WTC11 (cell line): Measurements from ENCODE around the gene THSD4. TPM values are rescaled to one million over a fixed set of nuclear protein-coding genes. Genes with fewer than 3 reads are reported as not detected.

Experiments
- ATAC-seq: fragments of 200-7000 bp; cut with Tn5 transposase; 2 replicates; pipeline ENCODE4 v1.10.0; 2021; ENCODE audit warnings: mild to moderate bottlenecking, moderate library complexity
- CTCF ChIA-PET: fragments of 300-600 bp; sonication (Branson Sonifier 250); formaldehyde crosslinking; loops from one replicate; lab custom pipeline; 2021; ENCODE audit warnings: antibody characterized with exemption; lab: Charles Lee
- POLR2A ChIA-PET: fragments of 350-600 bp; sonication (Branson Sonifier 250); formaldehyde crosslinking; loops from one replicate; lab custom pipeline; 2021; ENCODE audit warnings: antibody characterized with exemption; lab: Charles Lee
- DNase-seq: peaks from one replicate; pipeline ENCODE4 v3.0.0; 2021; ENCODE audit warnings: low spot score
- H3K27ac Mint-ChIP-seq: 2 replicates; pipeline ENCODE4 v1.8.0; 2021; ENCODE audit warnings: mixed read lengths
- H3K27me3 Mint-ChIP-seq: 2 replicates; pipeline ENCODE4 v1.8.0; 2021; ENCODE audit warnings: low read depth, mild to moderate bottlenecking, moderate library complexity, mixed read lengths
- H3K36me3 Mint-ChIP-seq: 2 replicates; pipeline ENCODE4 v1.8.0; 2021; ENCODE audit warnings: mixed read lengths
- H3K4me1 Mint-ChIP-seq: 2 replicates; pipeline ENCODE4 v1.8.0; 2022; ENCODE audit warnings: mixed read lengths
- H3K4me3 Mint-ChIP-seq: 2 replicates; pipeline ENCODE4 v1.8.0; 2021; ENCODE audit warnings: mild to moderate bottlenecking, moderate library complexity, mixed read lengths
- H3K9me3 Mint-ChIP-seq: 2 replicates; pipeline ENCODE4 v1.8.0; 2021; ENCODE audit warnings: mixed read lengths
- ATF1 ChIP-seq: sonication (generic); formaldehyde crosslinking; IDR thresholded peaks from 2 replicates; pipeline ENCODE4 v1.8.1; 2023; ENCODE audit warnings: mild to moderate bottlenecking, moderate library complexity, missing genetic modification reagents
- CREB1 ChIP-seq: sonication (generic); formaldehyde crosslinking; IDR thresholded peaks from 2 replicates; pipeline ENCODE4 v1.8.0; 2023; ENCODE audit warnings: mild to moderate bottlenecking, missing genetic modification reagents
- FOXK1 ChIP-seq: sonication (generic); formaldehyde crosslinking; IDR thresholded peaks from 2 replicates; pipeline ENCODE4 v1.8.0; 2022; ENCODE audit warnings: mild to moderate bottlenecking, moderate library complexity, missing genetic modification reagents
- GABPB1 ChIP-seq: sonication (generic); formaldehyde crosslinking; IDR thresholded peaks from 2 replicates; pipeline ENCODE4 v1.8.1; 2023; ENCODE audit warnings: mild to moderate bottlenecking, missing genetic modification reagents
- HMGA2 ChIP-seq: fragments of 250-450 bp; sonication (Bioruptor Pico); IDR thresholded peaks from 2 replicates; pipeline ENCODE4 v1.4.0; 2021; ENCODE audit warnings: mild to moderate bottlenecking, moderate library complexity
- JAZF1 ChIP-seq: fragments of 250-450 bp; sonication (Bioruptor Pico); IDR thresholded peaks from 2 replicates; pipeline ENCODE4 v1.9.0; 2021; ENCODE audit warnings: moderate library complexity, mild to moderate bottlenecking, inconsistent platforms
- JUN ChIP-seq: sonication (generic); formaldehyde crosslinking; IDR thresholded peaks from 2 replicates; pipeline ENCODE4 v1.8.0; 2023; ENCODE audit warnings: mild to moderate bottlenecking, missing genetic modification reagents
- MXD4 ChIP-seq: fragments of 250-450 bp; sonication (Bioruptor Pico); IDR thresholded peaks from 2 replicates; pipeline ENCODE4 v1.8.0; 2021; ENCODE audit warnings: mild to moderate bottlenecking, moderate library complexity, borderline replicate concordance
- MYBL2 ChIP-seq: sonication (generic); formaldehyde crosslinking; IDR thresholded peaks from 2 replicates; pipeline ENCODE4 v1.8.1; 2023; ENCODE audit warnings: mild to moderate bottlenecking, moderate library complexity, missing genetic modification reagents
- NFYB ChIP-seq: sonication (generic); formaldehyde crosslinking; conservative IDR thresholded peaks from 2 replicates; pipeline ENCODE4 v1.8.0; 2022; ENCODE audit warnings: low read depth, missing genetic modification reagents
- PRRX2 ChIP-seq: fragments of 250-450 bp; sonication (Bioruptor Pico); IDR thresholded peaks from 2 replicates; pipeline ENCODE4 v1.8.0; 2021; ENCODE audit warnings: mild to moderate bottlenecking
- SMAD3 ChIP-seq: sonication (generic); formaldehyde crosslinking; IDR thresholded peaks from 2 replicates; pipeline ENCODE4 v1.8.0; 2022; ENCODE audit warnings: missing genetic modification reagents, mild to moderate bottlenecking, borderline replicate concordance
- TCF7 ChIP-seq: sonication (generic); formaldehyde crosslinking; IDR thresholded peaks from 2 replicates; pipeline ENCODE4 v1.8.0; 2022; ENCODE audit warnings: mild to moderate bottlenecking, low read depth, missing genetic modification reagents, moderate library complexity
- TEAD4 ChIP-seq: sonication (generic); formaldehyde crosslinking; IDR thresholded peaks from 2 replicates; pipeline ENCODE4 v1.8.0; 2022; ENCODE audit warnings: mild to moderate bottlenecking, missing genetic modification reagents
- ZNF317 ChIP-seq: sonication (generic); formaldehyde crosslinking; IDR thresholded peaks from 2 replicates; pipeline ENCODE4 v1.8.1; 2023; ENCODE audit warnings: low read depth, mild to moderate bottlenecking, moderate library complexity, missing genetic modification reagents, borderline replicate concordance
- ZNF396 ChIP-seq: fragments of 250-450 bp; sonication (Bioruptor Pico); IDR thresholded peaks from 2 replicates; pipeline ENCODE4 v1.8.0; 2021; ENCODE audit warnings: mild to moderate bottlenecking, moderate library complexity, borderline replicate concordance
- ZNF423 ChIP-seq: fragments of 250-450 bp; sonication (Bioruptor Pico); IDR thresholded peaks from 2 replicates; pipeline ENCODE4 v2.1.2; 2022; ENCODE audit warnings: mild to moderate bottlenecking, moderate library complexity
- ZNF671 ChIP-seq: fragments of 250-450 bp; sonication (Bioruptor Pico); IDR thresholded peaks from 2 replicates; pipeline ENCODE4 v1.8.0; 2021; ENCODE audit warnings: mild to moderate bottlenecking
- total RNA-seq: library from RNA; stranded (reverse); gene quantifications from 3 replicates; pipeline ENCODE4 v1.2.3, GENCODE V29; 2021
- TF ChIP-seq, protein P1 (sequence below): sonication (generic); formaldehyde crosslinking; IDR thresholded peaks from 2 replicates; pipeline ENCODE4 v1.8.0; 2022; ENCODE audit warnings: mild to moderate bottlenecking, missing genetic modification reagents
- TF ChIP-seq, protein P2 (sequence below): fragments of 250-450 bp; sonication (Bioruptor Pico); IDR thresholded peaks from 2 replicates; pipeline ENCODE4 v1.8.0; 2021; ENCODE audit warnings: mild to moderate bottlenecking
- TF ChIP-seq, protein P3 (sequence below): fragments of 200-600 bp; IDR thresholded peaks from 2 replicates; pipeline ENCODE4 v1.8.0; 2022; ENCODE audit warnings: antibody characterized with exemption
- TF ChIP-seq, protein P4 (sequence below): sonication (generic); formaldehyde crosslinking; conservative IDR thresholded peaks from 2 replicates; pipeline ENCODE4 v1.8.1; 2023; ENCODE audit warnings: mild to moderate bottlenecking, low read depth, missing genetic modification reagents, moderate library complexity

Gene THSD4
- total RNA-seq, 1 experiment from 2014 or later, result 7.8 TPM

DNA sequence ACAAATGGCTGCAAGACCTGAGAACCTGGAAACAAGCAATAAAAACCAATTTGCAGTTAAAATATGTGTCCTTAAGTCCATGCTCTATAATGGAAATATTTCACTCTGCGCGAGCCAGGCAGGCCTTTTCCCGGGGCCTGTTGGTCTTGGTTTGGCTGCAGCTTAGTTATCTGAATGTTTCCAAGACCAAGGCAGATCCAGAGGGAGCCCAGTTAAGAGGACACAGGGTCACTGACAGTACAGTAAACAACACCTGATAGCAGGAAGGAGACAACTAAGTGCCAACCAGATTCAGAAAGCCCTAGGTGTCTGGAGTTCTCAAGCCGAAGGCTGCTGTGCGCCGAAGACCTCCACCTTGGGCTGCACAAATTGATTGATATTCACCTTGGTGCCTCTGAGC is 32.8 kb downstream of the THSD4 start:
- H3K4me3 Mint-ChIP-seq, result no peak overlapping the region
- H3K27ac Mint-ChIP-seq, result no peak overlapping the region
- DNase-seq (no peak), ATAC-seq (no peak)
- TF ChIP-seq GABPB1 (CRISPR knock-in tag), result no peak
- ChIA-PET CTCF (interaction anchor here (1.2 kb wide), 1 partner anchor 22 kb away, joined by 3 read pairs; no protein-coding TSS in a partner anchor), POLR2A (interaction anchor here (0.8 kb wide), 1 partner anchor 38 kb away, joined by 3 read pairs; no protein-coding TSS in a partner anchor)
- no peaks in the 10 kb centered on the region for H3K27me3 Mint-ChIP-seq
- no peaks in the 10 kb centered on the region for H3K9me3 Mint-ChIP-seq
- H3K36me3 Mint-ChIP-seq, result no peaks in the 10 kb centered on the region
- H3K4me1 Mint-ChIP-seq, result peaks cover 21% of the 10 kb centered on the region

DNA sequence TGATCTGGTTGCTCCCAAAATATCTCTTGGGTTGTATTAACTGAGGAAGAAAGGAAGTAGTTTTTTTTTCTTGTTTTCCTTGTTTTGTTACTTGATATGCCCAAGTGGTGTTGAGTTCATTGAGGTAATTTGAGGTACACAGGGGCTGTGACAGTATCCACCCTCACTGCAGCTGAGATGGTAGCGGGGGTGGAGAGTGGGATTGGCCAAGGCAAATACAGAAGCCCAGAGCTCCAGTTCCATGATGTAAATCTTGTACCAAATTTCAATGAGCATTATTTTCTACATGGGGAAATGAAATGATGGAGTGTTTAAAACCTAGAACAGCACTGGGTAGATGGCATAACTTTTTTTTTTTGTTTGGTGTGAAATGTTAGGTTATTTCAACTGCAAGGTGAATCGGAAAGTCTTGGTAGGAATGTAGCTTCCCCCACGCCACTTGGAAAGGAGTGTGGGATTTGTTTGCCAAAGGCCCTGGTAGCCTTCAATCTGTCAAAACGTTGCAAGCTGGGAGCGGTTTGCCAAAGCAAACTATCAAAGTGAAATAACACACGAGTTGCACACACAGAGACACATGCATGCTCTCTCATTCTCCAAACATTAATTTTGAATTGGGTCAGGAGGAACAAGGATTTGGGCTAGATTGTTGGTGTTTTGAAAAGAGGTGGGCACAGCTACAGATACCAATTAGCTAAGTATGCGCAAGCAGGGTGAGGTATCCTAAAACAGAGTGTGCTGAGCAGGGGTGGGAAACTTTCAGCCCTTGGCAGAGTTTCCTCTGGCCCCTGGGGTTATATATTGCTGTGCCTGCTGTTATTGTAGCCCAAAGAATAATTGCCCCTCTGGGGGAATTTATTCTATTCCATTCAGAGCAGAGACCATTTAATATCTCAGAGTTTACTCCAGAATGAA is 34.6 kb downstream of the THSD4 start:
- no peak overlapping the region for H3K27ac Mint-ChIP-seq
- ATAC-seq, result no peak
- H3K4me1 Mint-ChIP-seq, result peaks cover 15% of the 10 kb centered on the region

DNA sequence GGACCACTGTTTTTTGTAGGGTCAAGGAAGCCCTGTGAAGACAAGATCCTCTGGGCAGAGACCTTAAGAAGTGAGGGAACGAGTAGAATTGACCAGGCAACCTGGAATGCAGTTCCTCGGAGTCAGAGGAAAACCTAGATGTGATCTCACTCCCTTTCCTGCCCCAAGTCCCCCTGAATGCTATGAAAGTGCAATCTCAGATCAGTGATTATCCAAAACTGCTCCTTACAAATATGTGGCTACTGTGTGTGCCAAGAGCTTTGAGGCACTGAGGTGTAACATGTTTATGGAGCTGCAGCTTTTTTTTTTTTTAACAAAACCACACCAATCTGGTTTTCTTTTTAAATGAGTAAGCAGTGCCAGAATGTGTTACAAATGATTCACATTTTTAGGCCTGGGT is 35.8 kb downstream of the THSD4 start:
- DNase-seq (no peak), ATAC-seq (no peak)
- no peak overlapping the region for H3K27ac Mint-ChIP-seq
- CTCF ChIA-PET, result no interaction called here
- H3K4me1 Mint-ChIP-seq, result peaks cover 15% of the 10 kb centered on the region
- H3K27me3 Mint-ChIP-seq, result no peaks in the 10 kb centered on the region
- H3K9me3 Mint-ChIP-seq, result no peaks in the 10 kb centered on the region
- POLR2A ChIA-PET, result no interaction called here
- no peak for TF ChIP-seq ATF1 (CRISPR knock-in tag)
- TF ChIP-seq, protein P1, sequence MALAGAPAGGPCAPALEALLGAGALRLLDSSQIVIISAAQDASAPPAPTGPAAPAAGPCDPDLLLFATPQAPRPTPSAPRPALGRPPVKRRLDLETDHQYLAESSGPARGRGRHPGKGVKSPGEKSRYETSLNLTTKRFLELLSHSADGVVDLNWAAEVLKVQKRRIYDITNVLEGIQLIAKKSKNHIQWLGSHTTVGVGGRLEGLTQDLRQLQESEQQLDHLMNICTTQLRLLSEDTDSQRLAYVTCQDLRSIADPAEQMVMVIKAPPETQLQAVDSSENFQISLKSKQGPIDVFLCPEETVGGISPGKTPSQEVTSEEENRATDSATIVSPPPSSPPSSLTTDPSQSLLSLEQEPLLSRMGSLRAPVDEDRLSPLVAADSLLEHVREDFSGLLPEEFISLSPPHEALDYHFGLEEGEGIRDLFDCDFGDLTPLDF (CRISPR knock-in tag), result no peak
- H3K4me3 Mint-ChIP-seq, result no peak overlapping the region
- no peaks in the 10 kb centered on the region; the same call in 1 of the 2 replicates for H3K36me3 Mint-ChIP-seq

More for the DNA sequence above, 34.6 kb downstream of the THSD4 start:
- Mint-ChIP-seq H3K27me3 (no peaks in the 10 kb centered on the region), H3K4me3 (no peak overlapping the region), H3K9me3 (no peaks in the 10 kb centered on the region), H3K36me3 (no peaks in the 10 kb centered on the region; the same call in 1 of the 2 replicates)
- POLR2A ChIA-PET, result no interaction called here
- no peak for DNase-seq
- TF ChIP-seq, protein P2, sequence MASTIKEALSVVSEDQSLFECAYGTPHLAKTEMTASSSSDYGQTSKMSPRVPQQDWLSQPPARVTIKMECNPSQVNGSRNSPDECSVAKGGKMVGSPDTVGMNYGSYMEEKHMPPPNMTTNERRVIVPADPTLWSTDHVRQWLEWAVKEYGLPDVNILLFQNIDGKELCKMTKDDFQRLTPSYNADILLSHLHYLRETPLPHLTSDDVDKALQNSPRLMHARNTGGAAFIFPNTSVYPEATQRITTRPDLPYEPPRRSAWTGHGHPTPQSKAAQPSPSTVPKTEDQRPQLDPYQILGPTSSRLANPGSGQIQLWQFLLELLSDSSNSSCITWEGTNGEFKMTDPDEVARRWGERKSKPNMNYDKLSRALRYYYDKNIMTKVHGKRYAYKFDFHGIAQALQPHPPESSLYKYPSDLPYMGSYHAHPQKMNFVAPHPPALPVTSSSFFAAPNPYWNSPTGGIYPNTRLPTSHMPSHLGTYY (CRISPR knock-in tag), result no peak
- TF ChIP-seq ATF1 (CRISPR knock-in tag) (no peak), TCF7 (CRISPR knock-in tag) (no peak), ZNF396 (CRISPR knock-in tag) (no peak), ZNF317 (CRISPR knock-in tag) (no peak), SMAD3 (CRISPR knock-in tag) (no peak)
- CTCF ChIA-PET, result interaction anchor here (0.7 kb wide), 1 partner anchor 111 kb away, joined by 3 read pairs; no protein-coding TSS in a partner anchor

DNA sequence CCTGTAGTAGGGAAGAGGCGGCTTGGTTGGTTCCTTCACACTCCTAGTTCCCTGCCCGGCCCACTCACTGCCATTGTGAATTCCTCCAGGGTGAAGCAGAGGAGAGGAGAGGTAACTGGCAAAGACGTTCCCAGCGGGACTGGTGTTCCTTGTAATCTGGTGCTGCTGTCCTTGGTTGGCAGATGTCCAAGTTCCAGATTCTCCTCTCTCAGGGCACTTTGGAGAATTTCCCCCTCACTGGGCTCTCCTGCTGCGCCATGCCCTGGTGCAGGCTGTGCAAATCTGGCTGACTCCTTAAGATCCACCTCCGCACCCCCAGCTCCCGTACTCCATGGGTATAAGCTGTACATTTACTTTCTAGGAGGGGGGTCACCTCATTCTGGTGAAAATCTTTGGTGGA is 37.3 kb downstream of the THSD4 start:
- POLR2A ChIA-PET, result no interaction called here
- Mint-ChIP-seq H3K4me1 (peaks cover 15% of the 10 kb centered on the region), H3K4me3 (no peak overlapping the region), H3K36me3 (no peaks in the 10 kb centered on the region; the same call in 1 of the 2 replicates), H3K27me3 (no peaks in the 10 kb centered on the region), H3K9me3 (no peaks in the 10 kb centered on the region), H3K27ac (no peak overlapping the region)
- CTCF ChIA-PET, result interaction anchor here (0.5 kb wide), 1 partner anchor 591 kb away, joined by 3 read pairs; no protein-coding TSS in a partner anchor
- no peak for ATAC-seq
- DNase-seq, result no peak
- TF ChIP-seq, protein P3, sequence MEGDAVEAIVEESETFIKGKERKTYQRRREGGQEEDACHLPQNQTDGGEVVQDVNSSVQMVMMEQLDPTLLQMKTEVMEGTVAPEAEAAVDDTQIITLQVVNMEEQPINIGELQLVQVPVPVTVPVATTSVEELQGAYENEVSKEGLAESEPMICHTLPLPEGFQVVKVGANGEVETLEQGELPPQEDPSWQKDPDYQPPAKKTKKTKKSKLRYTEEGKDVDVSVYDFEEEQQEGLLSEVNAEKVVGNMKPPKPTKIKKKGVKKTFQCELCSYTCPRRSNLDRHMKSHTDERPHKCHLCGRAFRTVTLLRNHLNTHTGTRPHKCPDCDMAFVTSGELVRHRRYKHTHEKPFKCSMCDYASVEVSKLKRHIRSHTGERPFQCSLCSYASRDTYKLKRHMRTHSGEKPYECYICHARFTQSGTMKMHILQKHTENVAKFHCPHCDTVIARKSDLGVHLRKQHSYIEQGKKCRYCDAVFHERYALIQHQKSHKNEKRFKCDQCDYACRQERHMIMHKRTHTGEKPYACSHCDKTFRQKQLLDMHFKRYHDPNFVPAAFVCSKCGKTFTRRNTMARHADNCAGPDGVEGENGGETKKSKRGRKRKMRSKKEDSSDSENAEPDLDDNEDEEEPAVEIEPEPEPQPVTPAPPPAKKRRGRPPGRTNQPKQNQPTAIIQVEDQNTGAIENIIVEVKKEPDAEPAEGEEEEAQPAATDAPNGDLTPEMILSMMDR, result no peak
- TF ChIP-seq MYBL2, result no peak
- no peak for TF ChIP-seq NFYB
- TF ChIP-seq ZNF423 (CRISPR knock-in tag), result no peak
- no peak for TF ChIP-seq MXD4 (CRISPR knock-in tag)
- no peak for TF ChIP-seq JAZF1 (CRISPR knock-in tag)
- TF ChIP-seq TEAD4 (CRISPR knock-in tag), result no peak
- no peak for TF ChIP-seq ZNF671 (CRISPR knock-in tag)
- no peak for TF ChIP-seq CREB1 (CRISPR knock-in tag)
- TF ChIP-seq FOXK1, result no peak
- no peak for TF ChIP-seq PRRX2 (CRISPR knock-in tag)
- no peak for TF ChIP-seq HMGA2 (CRISPR knock-in tag)
- TF ChIP-seq JUN (CRISPR knock-in tag), result no peak
- TF ChIP-seq, protein P4, sequence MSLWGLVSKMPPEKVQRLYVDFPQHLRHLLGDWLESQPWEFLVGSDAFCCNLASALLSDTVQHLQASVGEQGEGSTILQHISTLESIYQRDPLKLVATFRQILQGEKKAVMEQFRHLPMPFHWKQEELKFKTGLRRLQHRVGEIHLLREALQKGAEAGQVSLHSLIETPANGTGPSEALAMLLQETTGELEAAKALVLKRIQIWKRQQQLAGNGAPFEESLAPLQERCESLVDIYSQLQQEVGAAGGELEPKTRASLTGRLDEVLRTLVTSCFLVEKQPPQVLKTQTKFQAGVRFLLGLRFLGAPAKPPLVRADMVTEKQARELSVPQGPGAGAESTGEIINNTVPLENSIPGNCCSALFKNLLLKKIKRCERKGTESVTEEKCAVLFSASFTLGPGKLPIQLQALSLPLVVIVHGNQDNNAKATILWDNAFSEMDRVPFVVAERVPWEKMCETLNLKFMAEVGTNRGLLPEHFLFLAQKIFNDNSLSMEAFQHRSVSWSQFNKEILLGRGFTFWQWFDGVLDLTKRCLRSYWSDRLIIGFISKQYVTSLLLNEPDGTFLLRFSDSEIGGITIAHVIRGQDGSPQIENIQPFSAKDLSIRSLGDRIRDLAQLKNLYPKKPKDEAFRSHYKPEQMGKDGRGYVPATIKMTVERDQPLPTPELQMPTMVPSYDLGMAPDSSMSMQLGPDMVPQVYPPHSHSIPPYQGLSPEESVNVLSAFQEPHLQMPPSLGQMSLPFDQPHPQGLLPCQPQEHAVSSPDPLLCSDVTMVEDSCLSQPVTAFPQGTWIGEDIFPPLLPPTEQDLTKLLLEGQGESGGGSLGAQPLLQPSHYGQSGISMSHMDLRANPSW (CRISPR knock-in tag), result no peak
